Renal cortex interstitium (tissue), 11 donors: ENCODE data around the gene VAMP5. TPM values are rescaled to one million over a fixed set of nuclear protein-coding genes. Genes with fewer than 3 reads are reported as not detected.
"Not testable (repeated sequence)": the region's sequence is repeated elsewhere in the genome, so short reads cannot be mapped to it uniquely, and the experiment has no call there.

Experiments
- DNase-seq, 11 donors: peaks; one replicate each; pipeline ENCODE4 v3.0.0-alpha.2; 2013; ENCODE audit warnings: low read depth in 9 of 11, low spot score in 4 of 11; ENCODE audit errors: extremely low read depth in 1 of 11
- polyA plus RNA-seq, 3 donors: library from polyadenylated mRNA; unstranded; fragments of 120-200 nt; gene quantifications; one replicate each; pipeline ENCODE4 v1.2.1, GENCODE V29; 2013; ENCODE audit not compliant: insufficient read length in 3 of 3

Gene VAMP5
- polyA plus RNA-seq, 3 donors = 34.7 to 42.6 (median 38.1) TPM

GRCh38 chr2:85594715-85595300, 10.6 kb downstream of the VAMP5 start:
- no peak for DNase-seq

GRCh38 chr2:85595301-85596025, 11.2 kb downstream of the VAMP5 start, which contains the start of gene RNF181:
Gene RNF181 (plus strand): TSS chr2:85595745. CDS start chr2:85595764, 19 bp downstream.
- DNase-seq = peak; percentile 90 to 98 (median 95)

DNA sequence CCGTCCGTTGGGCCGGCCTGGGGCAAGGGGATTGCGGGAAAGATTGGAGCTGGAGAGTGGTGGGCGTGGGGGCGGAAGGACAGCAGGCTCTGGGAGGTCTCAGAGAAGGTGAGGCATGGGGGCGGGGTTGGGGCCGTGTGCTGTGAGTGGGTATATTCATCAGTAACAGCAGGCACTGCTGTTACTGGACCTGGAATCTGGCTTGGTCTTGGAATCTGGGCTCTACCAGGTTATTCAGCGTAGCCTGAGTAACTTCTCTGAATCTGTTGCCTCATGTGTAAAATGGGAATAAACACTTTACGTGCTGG, 11.7 kb downstream of the VAMP5 start:
- no peak for DNase-seq

- DNase-seq = no peak
Measured at GRCh38 chr2:85596486-85597143, 12.4 kb downstream of the VAMP5 start.

- DNase-seq = no peak
Measured at GRCh38 chr2:85597241-85597640, 13.0 kb downstream of the VAMP5 start.

GRCh38 chr2:85598594-85599340, 14.5 kb downstream of the VAMP5 start:
- no peak for DNase-seq

GRCh38 chr2:85599468-85600234, 15.4 kb downstream of the VAMP5 start:
- DNase-seq = no peak

DNA sequence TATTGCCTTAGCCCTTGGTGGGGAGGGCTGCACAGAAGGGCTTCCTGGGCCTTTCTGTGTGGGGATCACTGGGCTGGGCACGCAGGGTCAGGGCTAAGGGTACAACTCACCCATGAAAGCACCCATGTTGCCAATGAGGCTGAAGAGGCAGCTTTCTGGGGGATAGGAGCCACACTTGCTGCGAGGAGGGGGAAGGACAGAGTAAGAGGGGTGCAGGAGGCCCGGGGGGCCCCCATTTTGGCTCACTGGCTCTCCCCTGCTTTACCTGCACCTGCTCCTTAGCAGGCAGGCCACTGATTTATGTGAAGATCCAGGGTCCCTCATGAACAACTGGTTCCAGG, 16.0 kb downstream of the VAMP5 start:
- DNase-seq = no peak

GRCh38 chr2:85600951-85601770, 16.9 kb downstream of the VAMP5 start:
- no peak for DNase-seq

DNA sequence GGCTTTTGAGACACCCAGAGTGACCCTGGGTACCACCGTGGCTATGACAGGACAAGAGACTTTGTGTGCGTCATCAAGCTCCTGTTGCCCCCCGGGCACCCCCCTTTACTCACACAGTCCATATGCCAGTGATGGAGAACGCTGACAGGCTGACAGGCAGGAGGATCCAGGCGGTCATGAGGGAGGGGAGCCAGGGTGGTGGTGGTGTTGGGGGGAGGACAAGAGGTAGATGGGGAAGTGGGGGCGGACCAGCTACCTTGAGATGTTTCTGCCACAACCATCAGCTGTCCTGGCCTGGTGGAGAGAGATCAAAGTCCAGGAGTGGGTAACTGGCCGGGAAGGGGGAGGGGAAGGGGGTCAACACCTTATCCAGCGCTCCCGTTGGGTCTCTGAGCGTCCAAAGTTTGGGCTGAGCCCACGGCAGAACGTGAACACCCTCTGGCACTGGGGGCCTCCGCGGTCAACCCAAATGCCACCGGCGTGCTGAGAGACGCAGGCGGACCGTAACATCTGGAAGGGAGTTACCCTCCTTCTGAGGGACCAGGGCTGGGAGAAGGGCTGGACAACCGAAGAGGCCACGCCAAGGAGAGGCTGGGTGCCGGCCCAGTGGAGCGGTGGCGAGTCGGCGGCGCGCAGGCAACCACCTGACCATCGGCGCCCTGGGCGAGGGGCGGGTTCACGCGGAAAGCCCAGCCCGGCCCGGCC, 17.7 kb downstream of the VAMP5 start:
- DNase-seq = no peak

DNA sequence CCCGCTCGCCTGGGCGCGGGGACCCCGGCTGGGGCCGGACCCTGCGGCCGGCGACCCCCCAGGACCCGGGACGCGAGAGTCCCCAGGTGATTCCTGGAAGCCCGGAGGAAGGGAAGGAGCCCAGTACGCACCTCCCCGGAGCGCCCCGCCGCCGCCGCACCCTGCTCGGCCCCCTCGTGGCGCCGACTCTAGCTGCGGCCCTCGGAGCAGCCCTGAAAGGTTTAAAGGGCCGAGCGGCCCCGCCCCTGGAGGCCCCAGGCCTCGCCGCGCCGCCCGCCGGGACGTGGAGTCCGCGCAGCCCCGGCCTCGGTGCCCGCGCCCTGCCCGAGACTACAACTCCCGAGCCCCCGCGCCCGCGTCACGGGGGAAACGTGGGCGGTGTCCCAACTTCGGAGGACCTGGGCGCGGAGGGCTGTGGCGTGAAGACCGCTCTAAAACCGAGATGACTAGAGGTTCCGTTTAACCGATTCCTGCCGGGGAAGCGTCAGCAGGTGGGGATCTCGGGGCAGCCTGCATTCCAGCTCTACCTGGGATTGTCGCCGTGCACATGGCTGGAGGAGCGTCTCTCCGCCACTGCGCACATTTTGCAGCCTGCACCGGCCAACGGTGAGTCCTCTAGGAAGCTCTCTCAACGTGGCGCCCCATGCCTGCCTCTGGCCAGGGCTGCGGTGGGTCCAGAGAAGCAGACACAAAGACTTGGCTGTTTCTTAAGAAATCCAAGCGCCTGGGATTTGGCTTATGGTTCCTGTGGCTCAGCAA, 18.4 kb downstream of the VAMP5 start, which contains the start of gene TMEM150A:
TSS of gene TMEM150A (minus strand) at position 223 of the 759 bp plus-strand sequence. CDS start 750 bp downstream, outside the sequence.
- DNase-seq = peak in 10 of 11 donors; percentile 66 to 94 (median 87)

DNA sequence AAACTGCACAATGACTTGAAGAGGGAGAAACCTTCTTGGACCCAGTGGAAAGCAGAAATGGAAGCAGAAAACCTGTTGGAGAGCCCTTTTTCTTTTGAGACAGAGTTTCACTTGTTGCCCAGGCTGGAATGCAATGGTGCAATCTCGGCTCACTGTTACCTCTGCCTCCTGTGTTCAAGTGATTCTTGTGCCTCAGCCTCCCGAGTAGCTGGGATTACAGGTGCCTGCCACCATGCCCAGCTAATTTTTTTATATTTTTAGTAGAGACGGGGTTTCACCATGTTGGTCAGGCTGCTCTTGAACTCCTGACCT, 19.9 kb downstream of the VAMP5 start:
- DNase-seq = not testable (repeated sequence)

DNA sequence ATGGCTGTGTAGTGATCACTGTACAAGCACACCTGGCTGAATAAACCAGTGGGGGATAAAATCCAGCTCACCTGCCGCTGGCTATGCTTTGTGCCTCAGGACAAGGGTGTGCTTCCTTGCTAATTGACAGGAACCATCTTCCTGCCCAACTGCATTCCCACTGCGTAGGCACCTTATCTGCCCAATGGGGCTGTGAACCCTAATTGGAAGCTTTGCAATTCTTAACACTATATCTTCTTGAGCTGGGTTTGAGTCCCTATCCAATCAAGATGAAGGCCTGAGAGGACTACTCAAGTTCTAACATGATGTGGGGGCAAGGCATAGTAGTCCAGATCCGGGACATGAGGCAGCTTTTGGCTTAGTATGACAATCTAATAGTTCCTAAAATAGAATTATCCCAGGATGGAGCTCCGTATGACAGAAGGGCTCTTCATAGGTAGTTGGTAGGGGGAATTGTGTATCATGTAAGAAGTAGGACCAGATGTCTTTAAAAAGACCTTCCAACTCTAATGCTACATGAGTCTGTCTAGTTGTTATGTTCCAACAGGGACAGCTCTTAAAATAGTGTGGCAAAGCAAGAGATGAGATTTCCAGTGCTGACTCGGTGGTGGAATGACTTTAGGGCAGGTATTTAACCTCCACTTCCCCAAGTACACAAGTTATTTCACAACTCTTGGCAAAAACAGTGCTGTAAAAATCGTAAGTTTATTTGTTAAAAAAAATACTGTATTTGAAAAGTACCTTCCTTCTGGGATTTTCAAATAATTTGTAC, 20.5 kb downstream of the VAMP5 start:
- no peak for DNase-seq

DNA sequence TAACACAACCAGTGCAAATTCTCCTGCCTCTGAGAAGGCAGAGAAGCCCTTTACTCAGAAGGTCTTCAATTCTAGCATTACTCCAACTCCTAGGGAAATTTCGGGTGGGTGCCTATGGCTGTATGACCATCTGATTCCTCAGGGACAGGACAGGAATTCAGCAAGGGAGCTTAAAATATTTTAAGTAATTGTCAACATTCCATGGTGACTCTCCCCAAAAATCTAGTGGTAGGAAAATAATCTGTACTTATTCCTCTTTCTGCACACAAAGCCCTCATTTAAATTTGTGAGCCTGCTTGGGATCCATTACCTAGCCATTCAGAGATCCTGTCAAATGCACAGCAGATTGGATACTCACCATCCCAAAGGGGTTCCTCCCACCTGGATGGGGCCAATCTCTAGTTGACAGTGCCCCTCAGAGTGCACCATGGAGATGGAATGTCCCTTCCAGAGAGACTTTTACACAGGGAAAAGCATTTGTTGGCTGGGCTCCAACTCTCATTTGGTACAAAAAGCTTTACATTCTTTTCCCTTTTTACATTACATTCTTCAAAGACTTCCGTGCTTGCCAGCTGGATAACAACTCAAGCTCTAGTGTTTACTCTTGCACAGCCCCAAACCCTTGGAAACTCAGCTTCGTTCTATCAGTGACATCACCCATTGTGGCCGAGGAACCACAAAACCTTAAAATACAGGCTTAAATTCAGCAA, 21.3 kb downstream of the VAMP5 start:
- peak in 1 of 11 donors; percentile 85 for DNase-seq

GRCh38 chr2:85606116-85606455, 21.9 kb downstream of the VAMP5 start:
- no peak for DNase-seq
